GM19463 (cell line): ENCODE data around the gene PRKCI.
"Not testable (repeated sequence)": the region's sequence is repeated elsewhere in the genome, so short reads cannot be mapped to it uniquely, and the experiment has no call there.

Experiments
- ATAC-seq: cut with Tn5 transposase; IDR thresholded peaks from one replicate; pipeline ENCODE4 v1.9.1; 2021; ENCODE audit warnings: mild to moderate bottlenecking, moderate library complexity; ENCODE audit not compliant: unreplicated experiment

Gene PRKCI

DNA sequence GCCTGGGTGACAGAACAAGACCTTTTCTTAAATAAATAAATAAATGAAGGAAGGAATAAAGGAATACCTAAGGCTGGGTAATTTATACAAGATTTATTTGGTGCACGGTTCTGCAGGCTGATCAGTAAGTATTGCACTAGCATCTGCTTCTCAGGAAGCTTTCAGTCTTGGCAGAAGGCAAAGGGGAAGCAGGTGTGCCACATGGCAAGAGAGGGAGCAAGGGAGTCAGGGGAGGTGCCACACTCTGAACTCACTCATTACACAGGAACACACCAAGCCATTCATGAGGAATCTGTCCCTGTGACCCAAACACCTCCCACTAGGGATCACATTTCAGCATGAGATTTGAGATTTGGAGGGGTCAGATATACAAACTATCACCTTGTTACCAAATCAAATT lies 56.4 kb downstream of the PRKCI start:
- ATAC-seq: no peak

- no peak for ATAC-seq
These were observed 68.0 kb downstream of the PRKCI start for GRCh38 chr3:170290194-170290593.

- no peak for ATAC-seq
These were observed 73.4 kb downstream of the PRKCI start for GRCh38 chr3:170295586-170295985.

DNA sequence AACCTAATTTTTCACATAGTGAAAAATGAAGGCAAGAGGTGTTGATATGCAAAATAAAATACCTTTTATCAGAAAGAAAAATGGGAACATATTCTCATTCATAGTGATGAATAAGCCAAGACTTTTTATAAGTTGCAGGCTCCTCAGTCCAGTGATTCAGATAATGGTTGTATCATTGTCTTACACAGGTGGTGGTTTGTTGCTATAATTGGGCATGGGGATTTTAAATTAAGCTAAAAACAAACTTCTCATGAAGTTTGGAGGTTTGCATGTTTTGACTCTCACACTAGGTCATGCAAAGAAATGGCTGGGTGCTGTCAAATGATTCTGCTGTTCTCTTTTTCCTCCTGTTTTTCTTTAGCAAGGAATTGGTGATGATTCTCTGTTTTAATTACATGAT lies 74.5 kb downstream of the PRKCI start:
- ATAC-seq: no peak

DNA sequence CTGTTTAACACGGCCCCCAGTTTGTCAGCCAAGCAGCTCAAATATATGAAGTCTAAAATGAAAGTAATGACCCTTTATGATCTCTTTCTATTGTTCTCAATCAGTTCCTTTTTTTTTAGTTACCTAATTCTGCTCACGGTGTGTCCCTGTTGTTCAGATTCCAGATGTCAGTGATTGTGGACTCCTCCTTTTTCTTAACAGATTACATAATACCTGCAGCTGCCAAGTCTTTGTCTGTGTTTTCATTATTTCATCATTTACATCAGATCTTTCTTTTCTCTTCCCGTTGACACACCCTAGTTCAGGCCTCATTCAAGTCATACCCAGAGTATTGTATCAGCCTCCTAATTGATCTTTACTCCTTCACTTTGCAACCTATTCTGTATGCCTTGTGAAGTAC lies 79.2 kb downstream of the PRKCI start:
- no peak for ATAC-seq

DNA sequence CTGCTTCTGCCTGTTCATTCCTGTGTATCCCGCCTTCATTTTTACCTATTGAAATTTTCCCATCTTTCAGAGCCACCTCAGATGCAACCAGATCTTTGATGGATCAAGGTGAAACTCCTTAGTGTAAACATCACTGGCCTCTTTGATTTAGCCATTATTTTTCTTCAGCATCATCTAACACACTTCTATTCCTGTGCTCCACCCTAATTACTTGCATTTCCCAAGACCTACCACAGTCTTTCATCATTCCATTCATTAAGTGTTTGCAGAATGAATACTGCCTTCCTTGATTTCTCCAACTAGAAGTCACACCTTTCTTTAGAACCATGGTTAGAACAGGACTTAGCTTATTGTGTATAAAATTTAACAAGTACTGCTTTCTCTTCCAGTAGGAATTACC lies 79.8 kb downstream of the PRKCI start:
- no peak for ATAC-seq

GRCh38 chr3:170306015-170306414 lies 83.8 kb downstream of the PRKCI start:
- ATAC-seq: no peak

DNA sequence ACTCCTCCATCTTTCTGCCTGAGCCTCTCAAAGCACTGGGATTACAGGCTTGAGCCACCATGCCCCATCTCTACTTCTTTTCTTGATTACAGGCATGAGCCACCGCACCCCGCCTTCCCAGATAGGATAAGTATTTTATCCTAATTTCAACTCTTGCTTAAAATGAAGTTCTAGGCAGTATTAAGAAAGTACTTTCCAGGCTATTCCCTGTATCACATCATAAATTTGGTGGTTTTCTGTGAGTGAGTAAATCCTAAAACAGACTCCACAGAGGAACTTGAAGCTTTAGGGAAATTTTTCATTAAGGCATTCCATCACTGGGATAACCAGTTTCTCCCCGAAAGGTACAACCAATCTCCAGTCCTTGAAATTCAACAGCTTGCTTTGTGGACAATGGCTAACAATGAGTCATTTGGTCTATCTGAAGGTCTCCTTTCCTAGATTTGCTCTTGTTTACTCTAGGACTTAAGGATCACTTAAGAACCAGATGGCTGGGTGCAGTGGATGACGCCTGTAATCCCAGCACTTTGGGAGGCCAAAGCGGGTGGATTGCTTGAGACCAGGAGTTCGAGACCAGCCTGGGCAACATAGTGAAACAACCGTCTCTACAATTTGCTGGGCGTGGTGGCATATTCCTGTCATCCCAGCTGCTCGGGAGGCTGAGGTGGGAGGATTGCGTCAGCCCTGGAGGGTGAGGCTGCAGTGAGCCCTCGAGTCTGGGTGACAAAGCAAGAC lies 85.6 kb downstream of the PRKCI start:
- ATAC-seq: no peak

DNA sequence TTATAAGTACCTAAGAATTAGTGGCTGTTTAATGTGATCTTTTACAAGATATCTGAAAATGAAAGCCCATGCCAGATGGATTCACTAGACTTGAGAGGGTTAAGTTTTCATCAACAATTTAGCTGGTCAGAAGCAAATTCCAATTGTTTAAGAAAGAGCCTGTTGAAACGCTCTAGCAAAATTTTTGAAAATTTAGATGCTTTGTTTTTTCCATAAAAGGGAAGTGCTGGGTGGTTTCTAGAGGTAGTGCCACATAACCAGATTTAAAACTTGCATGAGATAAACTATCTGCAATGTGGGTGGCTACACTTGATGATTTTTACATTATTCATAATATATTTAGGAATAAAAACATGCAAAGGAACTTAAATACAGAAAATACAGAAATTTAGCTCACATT lies 86.8 kb downstream of the PRKCI start:
- ATAC-seq: no peak

DNA sequence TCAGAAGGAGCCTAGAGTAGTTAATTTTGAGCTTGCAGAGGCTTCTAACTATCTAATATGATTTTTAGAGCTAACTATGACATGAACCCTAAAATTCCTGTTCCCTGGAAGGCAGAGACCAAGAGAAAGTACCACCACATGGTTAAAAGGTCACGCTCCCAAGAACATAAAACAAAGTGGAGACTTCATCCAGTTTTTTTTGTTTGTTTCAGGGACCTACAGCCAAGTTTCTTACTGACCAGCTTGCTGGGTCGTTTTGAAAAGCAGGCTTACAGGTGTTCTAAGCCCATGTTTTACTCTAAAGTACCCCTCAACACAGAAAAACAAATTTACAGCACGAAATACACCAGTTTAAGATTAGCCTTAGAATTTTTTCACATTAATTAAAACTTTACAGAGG lies 95.7 kb downstream of the PRKCI start:
- ATAC-seq: no peak

GRCh38 chr3:170320461-170321121 lies 98.4 kb downstream of the PRKCI start:
- ATAC-seq: no peak

GRCh38 chr3:170321321-170322034 lies 99.3 kb downstream of the PRKCI start:
- ATAC-seq: no peak

- ATAC-seq: no peak
These were observed 100.5 kb downstream of the PRKCI start for GRCh38 chr3:170322566-170323269.

- no peak for ATAC-seq
These were observed 101.1 kb downstream of the PRKCI start for GRCh38 chr3:170323331-170323730.

GRCh38 chr3:170324962-170325361 lies 102.7 kb downstream of the PRKCI start:
- ATAC-seq: no peak

GRCh38 chr3:170327040-170327808 lies 105.0 kb downstream of the PRKCI start:
- ATAC-seq: peak; percentile 34

- not testable (repeated sequence) for ATAC-seq
These were observed 105.8 kb downstream of the PRKCI start for GRCh38 chr3:170327868-170328548.

- ATAC-seq: peak; percentile 41
These were observed 108.1 kb downstream of the PRKCI start for GRCh38 chr3:170330366-170330765.

DNA sequence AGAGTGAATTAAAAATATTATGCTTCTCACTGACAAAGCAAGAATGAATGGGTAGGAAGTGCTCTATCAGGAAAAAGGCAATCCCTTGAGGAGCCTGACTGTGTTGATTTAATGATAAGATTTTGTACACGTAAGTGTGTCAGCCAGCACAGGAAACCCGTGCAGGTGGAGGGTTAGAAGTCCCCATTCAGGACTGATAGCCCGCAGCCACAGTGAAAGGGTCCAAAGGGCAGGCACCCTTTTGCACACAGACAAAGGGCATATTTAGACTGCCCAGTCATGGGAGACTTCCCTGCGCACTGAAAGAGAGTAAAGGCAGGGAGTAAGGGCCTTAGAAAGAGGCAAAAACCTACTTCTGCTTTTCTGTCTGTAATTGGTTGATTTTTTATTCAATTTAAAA lies 108.9 kb downstream of the PRKCI start:
- ATAC-seq: peak; percentile 80

- ATAC-seq: no peak
These were observed 115.2 kb downstream of the PRKCI start for GRCh38 chr3:170337420-170337819.
